ENCODE results near the gene TBL1X. TPM values are rescaled to one million over a fixed set of nuclear protein-coding genes. Genes with fewer than 3 reads are reported as not detected.

TBL1X gene
- total and polyA plus RNA-seq, 4 donors, result 2.3 to 21.7 (median 13.3) TPM

GRCh38 chrX:9520217-9520590 lies 55.3 kb downstream of the TBL1X start:
- TF ChIP-seq CTCF (IDR thresholded peaks at IDR 0.05; ENCODE audit: control extremely low read depth, extremely low read depth), result no peak
- DNase-seq, result no peak
- H3K36me3 ChIP-seq (ENCODE audit: control insufficient read depth in 4 of 4, insufficient read depth in 4 of 4, low read length in 4 of 4), result no peaks in the 10 kb centered on the region
- H3K27ac ChIP-seq (ENCODE audit: low read depth in 1 of 2, low read length in 1 of 2), result no peak overlapping the region
- H3K4me3 ChIP-seq, result no peak overlapping the region
- ATAC-seq (ENCODE audit: insufficient read depth, low FRiP score), result no peak
- no peaks in the 10 kb centered on the region for H3K9me3 ChIP-seq (ENCODE audit: control insufficient read depth in 4 of 4, insufficient read depth in 3 of 4, low read length in 3 of 4)
- no peak overlapping the region for H3K9ac ChIP-seq (ENCODE audit: insufficient read depth in 1 of 2, low read length in 2 of 2)
- WGBS, 2 donors, result 76 to 92% methylated on average over 6 of the region's 6 CpGs
- H3K4me1 ChIP-seq (ENCODE audit: control insufficient read depth in 5 of 5, insufficient read depth in 5 of 5, low read length in 5 of 5), result peaks cover 1 to 19% (median 7%) of the 10 kb centered on the region in 5 donors
- H3K27me3 ChIP-seq (ENCODE audit: control insufficient read depth in 3 of 3, insufficient read depth in 3 of 3, low read length in 2 of 3), result peaks cover 2 to 14% (median 3%) of the 10 kb centered on the region in 3 donors

- Histone ChIP-seq H3K27me3 (ENCODE audit: control insufficient read depth in 3 of 3, insufficient read depth in 3 of 3, low read length in 2 of 3) (peaks cover 2 to 13% (median 3%) of the 10 kb centered on the region in 3 donors), H3K4me3 (no peak overlapping the region), H3K9ac (ENCODE audit: insufficient read depth in 1 of 2, low read length in 2 of 2) (no peak overlapping the region), H3K9me3 (ENCODE audit: control insufficient read depth in 4 of 4, insufficient read depth in 3 of 4, low read length in 3 of 4) (no peaks in the 10 kb centered on the region), H3K36me3 (ENCODE audit: control insufficient read depth in 4 of 4, insufficient read depth in 4 of 4, low read length in 4 of 4) (no peaks in the 10 kb centered on the region), H3K27ac (ENCODE audit: low read depth in 1 of 2, low read length in 1 of 2) (no peak overlapping the region), H3K4me1 (ENCODE audit: control insufficient read depth in 5 of 5, insufficient read depth in 5 of 5, low read length in 5 of 5) (peaks cover 0 to 10% (median 7%) of the 10 kb centered on the region in 5 donors)
- DNase-seq (no peak), ATAC-seq (ENCODE audit: insufficient read depth, low FRiP score) (no peak)
- WGBS, 2 donors, result 84 to 90% methylated on average over 7 of the region's 7 CpGs
- TF ChIP-seq CTCF (IDR thresholded peaks at IDR 0.05; ENCODE audit: control extremely low read depth, extremely low read depth), result no peak
Measured at GRCh38 chrX:9522378-9523155, 57.7 kb downstream of the TBL1X start.

GRCh38 chrX:9525511-9526248 lies 60.8 kb downstream of the TBL1X start:
- peaks cover 2 to 14% (median 7%) of the 10 kb centered on the region in 3 donors for H3K27me3 ChIP-seq (ENCODE audit: control insufficient read depth in 3 of 3, insufficient read depth in 3 of 3, low read length in 2 of 3)
- no peak for TF ChIP-seq CTCF (IDR thresholded peaks at IDR 0.05; ENCODE audit: control extremely low read depth, extremely low read depth)
- H3K27ac ChIP-seq (ENCODE audit: low read depth in 1 of 2, low read length in 1 of 2), result no peak overlapping the region
- DNase-seq (peak in 2 of 3 donors; percentile 31 to 39), ATAC-seq (ENCODE audit: insufficient read depth, low FRiP score) (no peak)
- WGBS, 2 donors, result 51 to 53% methylated on average over 8 of the region's 8 CpGs
- no peak overlapping the region for H3K4me3 ChIP-seq
- no peak overlapping the region for H3K9ac ChIP-seq (ENCODE audit: insufficient read depth in 1 of 2, low read length in 2 of 2)
- H3K9me3 ChIP-seq (ENCODE audit: control insufficient read depth in 4 of 4, insufficient read depth in 3 of 4, low read length in 3 of 4), result no peaks in the 10 kb centered on the region
- no peaks in the 10 kb centered on the region for H3K36me3 ChIP-seq (ENCODE audit: control insufficient read depth in 4 of 4, insufficient read depth in 4 of 4, low read length in 4 of 4)
- peaks cover 0 to 14% (median 2%) of the 10 kb centered on the region in 5 donors for H3K4me1 ChIP-seq (ENCODE audit: control insufficient read depth in 5 of 5, insufficient read depth in 5 of 5, low read length in 5 of 5)
